Measurements from ENCODE around the gene EHD3. TPM values are rescaled to one million over a fixed set of nuclear protein-coding genes. Genes with fewer than 3 reads are reported as not detected.

The EHD3 gene
- total and polyA plus RNA-seq, 2 of the 13 experiments (the other 11 are each of a cell fraction or from before 2014, with no cell fraction given): 0.20 to 0.69 TPM

GRCh38 chr2:31314761-31315160 is 80.8 kb downstream of the EHD3 start (continued):
- TF ChIP-seq, protein P1, sequence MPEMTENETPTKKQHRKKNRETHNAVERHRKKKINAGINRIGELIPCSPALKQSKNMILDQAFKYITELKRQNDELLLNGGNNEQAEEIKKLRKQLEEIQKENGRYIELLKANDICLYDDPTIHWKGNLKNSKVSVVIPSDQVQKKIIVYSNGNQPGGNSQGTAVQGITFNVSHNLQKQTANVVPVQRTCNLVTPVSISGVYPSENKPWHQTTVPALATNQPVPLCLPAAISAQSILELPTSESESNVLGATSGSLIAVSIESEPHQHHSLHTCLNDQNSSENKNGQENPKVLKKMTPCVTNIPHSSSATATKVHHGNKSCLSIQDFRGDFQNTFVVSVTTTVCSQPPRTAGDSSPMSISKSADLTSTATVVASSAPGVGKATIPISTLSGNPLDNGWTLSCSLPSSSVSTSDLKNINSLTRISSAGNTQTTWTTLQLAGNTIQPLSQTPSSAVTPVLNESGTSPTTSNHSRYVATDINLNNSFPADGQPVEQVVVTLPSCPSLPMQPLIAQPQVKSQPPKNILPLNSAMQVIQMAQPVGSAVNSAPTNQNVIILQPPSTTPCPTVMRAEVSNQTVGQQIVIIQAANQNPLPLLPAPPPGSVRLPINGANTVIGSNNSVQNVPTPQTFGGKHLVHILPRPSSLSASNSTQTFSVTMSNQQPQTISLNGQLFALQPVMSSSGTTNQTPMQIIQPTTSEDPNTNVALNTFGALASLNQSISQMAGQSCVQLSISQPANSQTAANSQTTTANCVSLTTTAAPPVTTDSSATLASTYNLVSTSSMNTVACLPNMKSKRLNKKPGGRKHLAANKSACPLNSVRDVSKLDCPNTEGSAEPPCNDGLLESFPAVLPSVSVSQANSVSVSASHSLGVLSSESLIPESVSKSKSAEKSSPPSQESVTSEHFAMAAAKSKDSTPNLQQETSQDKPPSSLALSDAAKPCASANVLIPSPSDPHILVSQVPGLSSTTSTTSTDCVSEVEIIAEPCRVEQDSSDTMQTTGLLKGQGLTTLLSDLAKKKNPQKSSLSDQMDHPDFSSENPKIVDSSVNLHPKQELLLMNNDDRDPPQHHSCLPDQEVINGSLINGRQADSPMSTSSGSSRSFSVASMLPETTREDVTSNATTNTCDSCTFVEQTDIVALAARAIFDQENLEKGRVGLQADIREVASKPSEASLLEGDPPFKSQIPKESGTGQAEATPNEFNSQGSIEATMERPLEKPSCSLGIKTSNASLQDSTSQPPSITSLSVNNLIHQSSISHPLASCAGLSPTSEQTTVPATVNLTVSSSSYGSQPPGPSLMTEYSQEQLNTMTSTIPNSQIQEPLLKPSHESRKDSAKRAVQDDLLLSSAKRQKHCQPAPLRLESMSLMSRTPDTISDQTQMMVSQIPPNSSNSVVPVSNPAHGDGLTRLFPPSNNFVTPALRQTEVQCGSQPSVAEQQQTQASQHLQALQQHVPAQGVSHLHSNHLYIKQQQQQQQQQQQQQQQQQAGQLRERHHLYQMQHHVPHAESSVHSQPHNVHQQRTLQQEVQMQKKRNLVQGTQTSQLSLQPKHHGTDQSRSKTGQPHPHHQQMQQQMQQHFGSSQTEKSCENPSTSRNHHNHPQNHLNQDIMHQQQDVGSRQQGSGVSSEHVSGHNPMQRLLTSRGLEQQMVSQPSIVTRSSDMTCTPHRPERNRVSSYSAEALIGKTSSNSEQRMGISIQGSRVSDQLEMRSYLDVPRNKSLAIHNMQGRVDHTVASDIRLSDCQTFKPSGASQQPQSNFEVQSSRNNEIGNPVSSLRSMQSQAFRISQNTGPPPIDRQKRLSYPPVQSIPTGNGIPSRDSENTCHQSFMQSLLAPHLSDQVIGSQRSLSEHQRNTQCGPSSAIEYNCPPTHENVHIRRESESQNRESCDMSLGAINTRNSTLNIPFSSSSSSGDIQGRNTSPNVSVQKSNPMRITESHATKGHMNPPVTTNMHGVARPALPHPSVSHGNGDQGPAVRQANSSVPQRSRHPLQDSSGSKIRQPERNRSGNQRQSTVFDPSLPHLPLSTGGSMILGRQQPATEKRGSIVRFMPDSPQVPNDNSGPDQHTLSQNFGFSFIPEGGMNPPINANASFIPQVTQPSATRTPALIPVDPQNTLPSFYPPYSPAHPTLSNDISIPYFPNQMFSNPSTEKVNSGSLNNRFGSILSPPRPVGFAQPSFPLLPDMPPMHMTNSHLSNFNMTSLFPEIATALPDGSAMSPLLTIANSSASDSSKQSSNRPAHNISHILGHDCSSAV (CRISPR knock-in tag; IDR thresholded peaks at IDR 0.05; ENCODE audit: borderline replicate concordance): no peak
- TF ChIP-seq FOXA1 (IDR thresholded peaks at IDR 0.05) (no peak), FOXA1 (CRISPR knock-in tag; IDR thresholded peaks at IDR 0.05) (no peak), KAT7 (CRISPR knock-in tag; IDR thresholded peaks at IDR 0.05; ENCODE audit: borderline replicate concordance) (no peak), ATF7 (IDR thresholded peaks at IDR 0.05) (no peak), ATF7 (CRISPR knock-in tag; IDR thresholded peaks at IDR 0.05) (no peak)
- TF ChIP-seq, protein P2, sequence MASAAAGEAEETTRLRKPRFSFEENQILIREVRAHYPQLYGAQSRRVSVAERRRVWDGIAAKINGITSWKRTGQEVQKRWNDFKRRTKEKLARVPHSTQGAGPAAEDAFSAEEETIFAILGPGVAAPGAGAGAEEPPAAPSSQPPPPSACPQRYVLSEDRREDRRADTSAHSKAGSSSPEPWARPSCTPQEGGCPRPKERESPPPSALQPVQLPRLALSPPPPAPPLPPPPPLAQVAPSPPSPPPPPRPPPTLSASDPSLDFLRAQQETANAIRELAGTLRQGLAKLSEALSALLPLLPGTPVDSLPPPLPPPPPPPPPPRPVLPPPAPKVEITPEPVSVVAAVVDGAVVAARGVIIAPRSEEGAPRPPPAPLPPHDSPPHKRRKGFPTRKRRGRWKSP (CRISPR knock-in tag; IDR thresholded peaks at IDR 0.05): no peak
- TF ChIP-seq, protein P3, sequence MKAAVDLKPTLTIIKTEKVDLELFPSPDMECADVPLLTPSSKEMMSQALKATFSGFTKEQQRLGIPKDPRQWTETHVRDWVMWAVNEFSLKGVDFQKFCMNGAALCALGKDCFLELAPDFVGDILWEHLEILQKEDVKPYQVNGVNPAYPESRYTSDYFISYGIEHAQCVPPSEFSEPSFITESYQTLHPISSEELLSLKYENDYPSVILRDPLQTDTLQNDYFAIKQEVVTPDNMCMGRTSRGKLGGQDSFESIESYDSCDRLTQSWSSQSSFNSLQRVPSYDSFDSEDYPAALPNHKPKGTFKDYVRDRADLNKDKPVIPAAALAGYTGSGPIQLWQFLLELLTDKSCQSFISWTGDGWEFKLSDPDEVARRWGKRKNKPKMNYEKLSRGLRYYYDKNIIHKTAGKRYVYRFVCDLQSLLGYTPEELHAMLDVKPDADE (CRISPR knock-in tag; IDR thresholded peaks at IDR 0.05): no peak

Data from HepG2 (cell line).